Measurements from ENCODE around the gene TM2D3.

DNA sequence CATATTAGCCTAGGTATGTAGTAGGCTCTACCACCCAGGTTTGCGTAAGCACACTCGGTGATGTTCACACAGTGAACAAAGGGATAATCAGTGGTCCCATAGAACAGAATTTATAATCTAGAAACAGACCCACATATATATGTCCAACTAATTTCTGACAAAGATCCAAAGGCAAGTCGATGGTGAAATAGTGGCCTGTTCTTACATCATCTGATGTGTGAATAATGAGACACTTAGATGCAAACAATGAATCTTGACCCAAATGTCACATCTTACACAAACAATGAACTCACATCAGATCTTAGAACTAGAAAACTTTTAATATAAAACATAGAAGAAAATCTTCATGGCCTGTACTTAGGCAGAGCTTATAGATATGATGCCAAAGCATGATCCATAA is 17.6 kb upstream of the TM2D3 start:
- TF ChIP-seq EZH2 (IDR thresholded peaks at IDR 0.05; ENCODE audit: low read length, missing control alignments), result no peak
- TF ChIP-seq, protein P1, sequence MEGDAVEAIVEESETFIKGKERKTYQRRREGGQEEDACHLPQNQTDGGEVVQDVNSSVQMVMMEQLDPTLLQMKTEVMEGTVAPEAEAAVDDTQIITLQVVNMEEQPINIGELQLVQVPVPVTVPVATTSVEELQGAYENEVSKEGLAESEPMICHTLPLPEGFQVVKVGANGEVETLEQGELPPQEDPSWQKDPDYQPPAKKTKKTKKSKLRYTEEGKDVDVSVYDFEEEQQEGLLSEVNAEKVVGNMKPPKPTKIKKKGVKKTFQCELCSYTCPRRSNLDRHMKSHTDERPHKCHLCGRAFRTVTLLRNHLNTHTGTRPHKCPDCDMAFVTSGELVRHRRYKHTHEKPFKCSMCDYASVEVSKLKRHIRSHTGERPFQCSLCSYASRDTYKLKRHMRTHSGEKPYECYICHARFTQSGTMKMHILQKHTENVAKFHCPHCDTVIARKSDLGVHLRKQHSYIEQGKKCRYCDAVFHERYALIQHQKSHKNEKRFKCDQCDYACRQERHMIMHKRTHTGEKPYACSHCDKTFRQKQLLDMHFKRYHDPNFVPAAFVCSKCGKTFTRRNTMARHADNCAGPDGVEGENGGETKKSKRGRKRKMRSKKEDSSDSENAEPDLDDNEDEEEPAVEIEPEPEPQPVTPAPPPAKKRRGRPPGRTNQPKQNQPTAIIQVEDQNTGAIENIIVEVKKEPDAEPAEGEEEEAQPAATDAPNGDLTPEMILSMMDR (conservative IDR thresholded peaks at IDR 0.05 in 1 of 2, IDR thresholded peaks at IDR 0.05 in 1 of 2; ENCODE audit: low read depth in 1 of 2, low read length in 2 of 2), result no peak

All from fibroblast of lung (primary cell).